Suppressor macrophage treated with lipopolysaccharide for 1 hour (primary cell): Measurements from ENCODE around the gene MCRIP2.

Source experiments
- DNase-seq, 3 donors: peaks; one replicate each; pipeline ENCODE4 v3.0.0-alpha.2; 2020 to 2022

The MCRIP2 gene

GRCh38 chr16:672371-672770, 30.7 kb downstream of the MCRIP2 start:
- no peak for DNase-seq

DNA sequence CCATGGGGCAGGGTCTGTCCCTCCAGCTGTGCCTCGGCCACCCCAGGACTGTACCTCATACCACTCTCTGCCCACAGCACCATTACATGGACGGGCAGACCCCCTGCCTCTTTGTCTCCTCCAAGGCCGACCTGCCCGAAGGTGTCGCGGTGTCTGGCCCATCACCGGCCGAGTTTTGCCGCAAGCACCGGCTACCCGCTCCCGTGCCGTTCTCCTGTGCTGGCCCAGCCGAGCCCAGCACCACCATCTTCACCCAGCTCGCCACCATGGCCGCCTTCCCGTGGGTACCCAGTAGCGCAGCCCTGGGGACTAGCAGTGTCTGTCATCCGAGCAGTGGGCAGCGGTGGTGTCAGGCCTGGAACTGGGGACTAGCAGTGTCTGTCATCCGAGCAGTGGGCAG, 31.2 kb downstream of the MCRIP2 start:
- no peak for DNase-seq

DNA sequence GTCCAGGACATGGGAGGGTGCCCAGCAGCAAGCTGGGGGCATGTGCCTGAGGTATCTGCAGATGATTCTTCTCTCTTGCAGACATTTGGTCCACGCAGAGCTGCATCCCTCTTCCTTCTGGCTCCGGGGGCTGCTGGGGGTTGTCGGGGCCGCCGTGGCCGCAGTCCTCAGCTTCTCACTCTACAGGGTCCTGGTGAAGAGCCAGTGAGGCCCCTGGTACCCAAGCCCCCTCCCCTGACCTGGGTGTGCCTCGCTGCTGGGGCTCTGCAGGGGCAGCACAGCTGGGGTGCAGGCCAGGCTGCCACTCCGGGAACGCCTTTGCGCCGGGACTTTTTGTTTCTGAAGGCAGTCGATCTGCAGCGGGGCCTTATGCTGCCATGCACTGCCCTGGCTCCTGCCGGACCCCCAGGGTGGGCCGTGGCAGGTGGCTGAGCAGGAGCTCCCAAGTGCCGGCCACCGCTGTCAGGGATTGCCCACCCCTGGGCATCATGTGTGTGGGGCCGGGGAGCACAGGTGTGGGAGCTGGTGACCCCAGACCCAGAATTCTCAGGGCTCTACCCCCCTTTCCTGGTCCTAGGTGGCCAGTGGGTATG, 31.9 kb downstream of the MCRIP2 start:
- DNase-seq = no peak

DNA sequence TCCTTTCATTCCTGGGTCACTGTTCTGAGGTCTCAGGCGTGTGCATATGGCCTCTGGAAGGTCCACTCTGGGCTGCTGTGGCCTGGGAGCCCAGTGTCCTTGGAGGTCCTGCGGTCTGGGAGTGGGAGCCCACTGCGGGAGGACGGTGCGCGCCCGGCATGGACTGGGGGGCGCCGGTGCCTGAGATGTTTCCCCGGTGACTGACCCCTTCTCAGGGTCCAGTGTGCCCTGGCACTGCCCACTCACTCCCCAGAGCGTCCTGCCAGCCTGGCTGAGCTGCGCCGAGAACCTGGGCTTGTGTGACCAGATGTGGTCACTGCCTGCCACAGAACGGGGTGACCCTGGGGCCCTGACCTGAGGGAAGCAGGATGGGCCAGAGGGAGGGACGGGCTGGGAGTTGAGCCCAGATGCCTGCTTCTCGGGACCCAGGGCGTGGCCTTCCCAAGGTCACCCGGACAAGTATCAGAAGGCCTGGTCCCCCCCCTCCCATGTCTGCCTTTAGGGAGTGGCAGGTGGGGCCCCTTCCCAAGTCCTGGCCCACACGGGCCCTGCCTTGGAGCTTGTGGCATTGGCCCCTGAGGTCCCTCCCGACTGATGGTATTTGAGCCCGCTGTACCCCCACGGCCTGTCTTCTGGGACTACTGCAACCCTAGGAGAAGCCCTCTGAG, 32.7 kb downstream of the MCRIP2 start:
- DNase-seq = no peak

DNA sequence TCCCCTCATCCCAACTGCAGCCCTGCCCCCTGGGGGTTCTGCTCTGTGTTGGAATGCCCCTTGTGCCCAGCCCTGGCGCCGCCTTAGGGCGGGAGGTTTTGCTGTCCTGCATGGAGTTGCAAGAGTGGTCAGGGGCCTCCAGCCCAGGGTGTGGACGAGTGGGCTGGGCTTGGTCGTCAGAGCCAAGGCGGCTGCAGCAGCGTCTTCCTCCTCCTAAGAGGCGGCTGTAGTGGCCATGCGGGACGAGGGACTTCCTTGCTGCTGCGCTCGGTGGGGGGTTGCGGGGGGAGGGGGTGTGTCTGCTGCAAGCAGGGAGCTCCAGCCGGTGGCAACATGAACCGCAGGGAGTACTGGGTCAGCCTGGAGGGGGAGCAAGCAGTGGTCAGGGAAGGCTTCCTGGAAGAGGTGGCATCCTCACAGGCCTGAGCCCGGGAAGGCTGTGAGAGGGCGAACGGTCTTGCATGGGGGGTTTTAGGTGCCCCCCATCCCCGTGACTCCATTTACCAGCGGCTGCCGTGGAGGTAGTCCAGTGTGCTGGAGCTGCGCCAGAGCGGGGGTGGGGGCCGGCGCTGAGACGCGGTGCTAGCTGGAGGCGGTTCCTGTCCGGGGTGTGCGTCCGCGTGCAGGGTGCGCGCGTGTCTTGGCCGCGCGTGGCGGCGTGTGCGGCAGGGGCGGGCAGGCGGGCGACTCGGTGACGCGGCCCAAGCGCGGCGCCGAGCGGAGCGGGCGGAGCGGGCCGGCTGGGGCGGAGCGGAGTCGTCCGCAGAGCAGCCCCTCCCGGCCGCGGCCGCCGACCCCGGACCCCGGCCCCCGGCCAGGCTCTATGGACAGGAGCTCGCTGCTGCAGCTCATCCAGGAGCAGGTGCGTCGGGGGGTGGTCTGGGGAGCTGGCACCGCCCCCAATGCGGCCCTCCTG, 33.6 kb downstream of the MCRIP2 start, which contains the start of gene RHBDL1:
Gene RHBDL1 (plus strand): TSS at position 704 of the 916 bp plus-strand sequence. CDS start 120 bp downstream, at position 824.
- DNase-seq = peak in 2 of 3 donors; percentile 46 to 63

- DNase-seq = no peak
Observed at GRCh38 chr16:675884-676564, 34.4 kb downstream of the MCRIP2 start.

GRCh38 chr16:676565-676902, 34.9 kb downstream of the MCRIP2 start:
- DNase-seq = no peak

DNA sequence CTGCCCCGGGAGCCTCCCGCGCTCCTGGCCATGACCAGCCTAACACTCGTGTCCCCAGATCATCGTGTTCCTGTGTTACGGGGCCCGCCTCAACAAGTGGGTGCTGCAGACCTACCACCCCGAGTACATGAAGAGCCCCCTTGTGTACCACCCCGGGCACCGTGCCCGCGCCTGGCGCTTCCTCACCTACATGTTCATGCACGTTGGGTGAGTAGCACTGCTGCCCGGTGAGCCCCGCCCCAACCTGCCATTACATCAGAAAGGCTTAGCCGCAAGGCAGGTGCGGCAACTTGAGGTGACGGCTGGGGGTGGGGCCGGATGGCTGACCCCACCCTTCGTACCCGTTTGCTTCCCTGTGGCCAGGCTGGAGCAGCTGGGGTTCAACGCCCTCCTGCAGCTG, 35.3 kb downstream of the MCRIP2 start:
- DNase-seq = no peak

DNA sequence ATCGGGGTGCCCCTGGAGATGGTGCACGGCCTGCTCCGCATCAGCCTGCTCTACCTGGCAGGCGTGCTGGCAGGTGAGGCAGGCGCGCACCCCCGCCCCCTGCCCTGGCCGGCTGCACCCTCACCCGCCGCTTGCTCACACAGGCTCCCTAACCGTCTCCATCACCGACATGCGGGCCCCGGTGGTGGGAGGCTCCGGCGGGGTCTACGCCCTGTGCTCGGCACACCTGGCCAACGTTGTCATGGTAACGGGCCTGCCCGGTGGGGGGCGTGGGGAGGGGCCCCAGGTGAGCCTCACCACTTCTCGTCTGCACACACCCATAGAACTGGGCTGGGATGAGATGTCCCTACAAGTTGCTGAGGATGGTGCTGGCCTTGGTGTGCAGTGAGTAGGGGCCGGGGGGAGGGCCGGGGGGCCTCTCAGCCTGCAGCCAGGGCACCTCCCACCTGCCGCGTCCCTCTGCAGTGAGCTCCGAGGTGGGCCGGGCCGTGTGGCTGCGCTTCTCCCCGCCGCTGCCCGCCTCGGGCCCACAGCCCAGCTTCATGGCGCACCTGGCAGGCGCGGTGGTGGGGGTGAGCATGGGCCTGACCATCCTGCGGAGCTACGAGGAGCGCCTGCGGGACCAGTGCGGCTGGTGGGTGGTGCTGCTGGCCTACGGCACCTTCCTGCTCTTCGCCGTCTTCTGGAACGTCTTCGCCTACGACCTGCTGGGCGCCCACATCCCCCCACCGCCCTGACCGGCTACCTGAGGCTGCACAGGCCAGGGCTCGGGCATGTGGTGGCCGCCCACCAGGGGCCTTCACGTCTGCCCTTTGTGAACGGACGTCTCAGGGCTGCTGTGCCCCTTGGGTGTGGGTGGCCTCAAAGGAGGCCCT, 35.9 kb downstream of the MCRIP2 start:
- no peak for DNase-seq

DNA sequence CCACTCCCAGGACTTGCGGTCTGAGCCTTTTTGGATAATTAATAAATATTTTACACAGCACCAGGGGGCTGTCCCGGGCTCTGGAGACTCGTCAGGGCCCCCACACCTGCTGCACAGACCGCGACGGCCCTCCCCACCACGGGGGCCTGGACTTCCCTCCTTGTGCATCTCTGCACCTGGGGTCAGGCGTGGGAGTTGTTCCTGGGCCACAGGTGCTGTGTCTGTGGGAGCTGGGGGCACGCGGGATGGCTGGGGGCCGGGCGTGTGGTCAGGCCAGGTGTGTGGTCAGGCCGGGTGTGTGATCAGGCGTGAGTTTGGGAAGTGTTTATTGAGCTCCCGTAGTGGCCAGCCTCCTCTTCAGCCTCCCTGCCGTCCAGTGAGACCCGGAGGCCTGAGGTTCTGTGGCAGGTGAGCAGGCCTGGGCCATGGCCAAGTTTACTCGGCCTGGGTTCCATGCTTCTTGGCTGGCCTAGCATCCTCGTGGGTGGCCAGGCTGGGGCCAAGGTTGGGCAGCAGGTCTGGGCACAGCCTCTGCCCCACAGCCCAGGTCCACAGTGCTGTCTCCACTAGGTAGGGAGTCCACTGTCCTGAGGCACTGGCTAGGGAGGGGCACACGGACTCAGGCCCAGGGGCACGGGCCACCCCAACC, 36.7 kb downstream of the MCRIP2 start:
- DNase-seq = no peak

- DNase-seq = peak; percentile 54 to 75 (median 62)
Observed at GRCh38 chr16:678858-679813, 37.5 kb downstream of the MCRIP2 start.

- peak; percentile 93 to 99 (median 96) for DNase-seq
Observed at GRCh38 chr16:679814-680624, 38.4 kb downstream of the MCRIP2 start, which contains the start of gene STUB1. STUB1 (plus strand) TSS chr16:680410; CDS start chr16:680526, 116 bp downstream.

DNA sequence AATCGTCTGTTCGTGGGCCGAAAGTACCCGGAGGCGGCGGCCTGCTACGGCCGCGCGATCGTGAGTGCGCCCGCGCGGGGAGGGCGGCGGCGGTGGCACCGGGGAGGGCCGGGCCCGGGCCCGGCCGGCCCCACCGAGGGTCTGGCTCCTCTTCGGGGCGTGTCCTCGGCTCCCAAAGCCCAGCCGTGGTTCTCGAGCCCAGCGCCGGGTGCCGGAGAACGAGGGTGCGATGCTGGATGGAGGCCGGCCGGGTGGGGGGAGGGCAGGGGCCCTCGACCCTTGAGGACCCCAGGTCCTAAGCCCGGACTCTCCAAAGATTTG, 39.0 kb downstream of the MCRIP2 start:
- DNase-seq = no peak

DNA sequence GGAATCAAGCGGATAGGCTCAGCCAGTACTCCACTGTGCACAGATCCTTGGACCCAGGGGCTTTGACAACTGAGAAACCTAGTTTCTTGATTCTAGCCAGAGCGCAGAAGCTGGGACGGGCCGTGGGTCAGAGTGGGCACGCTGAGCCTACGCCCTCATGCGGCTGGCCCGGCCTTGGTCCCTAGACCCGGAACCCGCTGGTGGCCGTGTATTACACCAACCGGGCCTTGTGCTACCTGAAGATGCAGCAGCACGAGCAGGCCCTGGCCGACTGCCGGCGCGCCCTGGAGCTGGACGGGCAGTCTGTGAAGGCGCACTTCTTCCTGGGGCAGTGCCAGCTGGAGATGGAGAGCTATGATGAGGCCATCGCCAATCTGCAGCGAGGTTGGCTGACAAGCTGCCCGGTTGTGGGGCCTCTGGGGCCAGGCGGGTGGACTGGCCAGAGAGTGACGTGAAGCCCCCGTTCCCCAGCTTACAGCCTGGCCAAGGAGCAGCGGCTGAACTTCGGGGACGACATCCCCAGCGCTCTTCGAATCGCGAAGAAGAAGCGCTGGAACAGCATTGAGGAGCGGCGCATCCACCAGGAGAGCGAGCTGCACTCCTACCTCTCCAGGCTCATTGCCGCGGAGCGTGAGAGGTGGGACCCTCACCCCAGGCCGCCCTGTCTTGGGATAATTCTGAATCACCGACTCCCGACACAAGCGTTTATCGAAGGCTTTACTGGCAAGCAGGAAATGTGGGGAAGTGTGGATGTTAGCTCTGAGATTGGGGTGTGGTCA, 39.5 kb downstream of the MCRIP2 start:
- DNase-seq = peak; percentile 45 to 71 (median 53)

- DNase-seq = no peak
Observed at GRCh38 chr16:681746-682427, 40.3 kb downstream of the MCRIP2 start.

- no peak for DNase-seq
Observed at GRCh38 chr16:682493-683395, 41.1 kb downstream of the MCRIP2 start.
